ENCODE measurements around the gene PUM1. TPM values are rescaled to one million over a fixed set of nuclear protein-coding genes. Genes with fewer than 3 reads are reported as not detected.

PUM1 gene
- total RNA-seq, 1 experiment from 2014 or later, result 110 TPM

- H3K27me3 Mint-ChIP-seq (ENCODE audit: insufficient read depth, unreplicated experiment), result no peaks in the 10 kb centered on the region
- ChIA-PET POLR2A (no interaction called here), CTCF (interaction anchor here (0.5 to 0.6 kb wide), 2 partner anchors 16 to 33 kb away, joined by 3 read pairs; no protein-coding TSS in a partner anchor)
- intact Hi-C loops (cut with micrococcal nuclease), result no loop called here
- no peak overlapping the region for H3K27ac Mint-ChIP-seq (ENCODE audit: low read depth, unreplicated experiment)
- TF ChIP-seq CTCF (IDR thresholded peaks at IDR 0.05; ENCODE audit: unreplicated experiment), result no peak
- BruUV-seq (replicated peaks), result no TSS peak
- H3K36me3 Mint-ChIP-seq (ENCODE audit: insufficient read depth, unreplicated experiment), result peaks cover 94% of the 10 kb centered on the region
- H3K4me3 Mint-ChIP-seq (ENCODE audit: unreplicated experiment), result no peak overlapping the region
- no peaks in the 10 kb centered on the region for H3K9me3 Mint-ChIP-seq (ENCODE audit: unreplicated experiment)
- DNase-seq (ENCODE audit: unreplicated experiment), result no peak
- H3K4me1 Mint-ChIP-seq (ENCODE audit: insufficient read depth, unreplicated experiment), result peaks cover 22% of the 10 kb centered on the region
Measured at GRCh38 chr1:30977511-30977910, 88.0 kb downstream of the PUM1 start.

GRCh38 chr1:30977105-30977504 is 88.4 kb downstream of the PUM1 start:
- H3K36me3 Mint-ChIP-seq (ENCODE audit: insufficient read depth, unreplicated experiment), result peaks cover 97% of the 10 kb centered on the region
- ChIA-PET POLR2A (no interaction called here), CTCF (interaction anchor here (0.5 to 0.6 kb wide), 2 partner anchors 17 to 33 kb away, joined by 3 read pairs; no protein-coding TSS in a partner anchor)
- no peak for DNase-seq (ENCODE audit: unreplicated experiment)
- H3K9me3 Mint-ChIP-seq (ENCODE audit: unreplicated experiment), result no peaks in the 10 kb centered on the region
- TF ChIP-seq CTCF (IDR thresholded peaks at IDR 0.05; ENCODE audit: unreplicated experiment), result no peak
- H3K27me3 Mint-ChIP-seq (ENCODE audit: insufficient read depth, unreplicated experiment), result no peaks in the 10 kb centered on the region
- H3K27ac Mint-ChIP-seq (ENCODE audit: low read depth, unreplicated experiment), result no peak overlapping the region
- intact Hi-C loops (cut with micrococcal nuclease), result no loop called here
- H3K4me3 Mint-ChIP-seq (ENCODE audit: unreplicated experiment), result no peak overlapping the region
- BruUV-seq (replicated peaks), result no TSS peak
- peaks cover 22% of the 10 kb centered on the region for H3K4me1 Mint-ChIP-seq (ENCODE audit: insufficient read depth, unreplicated experiment)

- no peak overlapping the region for H3K27ac Mint-ChIP-seq (ENCODE audit: low read depth, unreplicated experiment)
- DNase-seq (ENCODE audit: unreplicated experiment), result no peak
- H3K27me3 Mint-ChIP-seq (ENCODE audit: insufficient read depth, unreplicated experiment), result no peaks in the 10 kb centered on the region
- no peaks in the 10 kb centered on the region for H3K9me3 Mint-ChIP-seq (ENCODE audit: unreplicated experiment)
- H3K4me1 Mint-ChIP-seq (ENCODE audit: insufficient read depth, unreplicated experiment), result peaks cover 22% of the 10 kb centered on the region
- no peak overlapping the region for H3K4me3 Mint-ChIP-seq (ENCODE audit: unreplicated experiment)
- POLR2A ChIA-PET, result interaction anchor here (1.4 kb wide), 2 partner anchors 9 to 35 kb away, joined by 3 to 9 read pairs; no protein-coding TSS in a partner anchor
- intact Hi-C loops (cut with micrococcal nuclease), result no loop called here
- TF ChIP-seq CTCF (IDR thresholded peaks at IDR 0.05; ENCODE audit: unreplicated experiment), result no peak
- peaks cover 95% of the 10 kb centered on the region for H3K36me3 Mint-ChIP-seq (ENCODE audit: insufficient read depth, unreplicated experiment)
- BruUV-seq (replicated peaks), result no TSS peak
- CTCF ChIA-PET, result interaction anchor here (1.0 kb wide), 1 partner anchor 174 kb away, joined by 3 read pairs; no protein-coding TSS in a partner anchor
Measured at GRCh38 chr1:30976143-30976542, 89.4 kb downstream of the PUM1 start.

- no peak overlapping the region for H3K27ac Mint-ChIP-seq (ENCODE audit: low read depth, unreplicated experiment)
- H3K9me3 Mint-ChIP-seq (ENCODE audit: unreplicated experiment), result no peaks in the 10 kb centered on the region
- H3K36me3 Mint-ChIP-seq (ENCODE audit: insufficient read depth, unreplicated experiment), result peaks cover 90% of the 10 kb centered on the region
- ChIA-PET POLR2A (interaction anchor here (1.4 kb wide), 1 partner anchor 34 kb away, joined by 3 read pairs; no protein-coding TSS in a partner anchor), CTCF (no interaction called here)
- H3K4me1 Mint-ChIP-seq (ENCODE audit: insufficient read depth, unreplicated experiment), result peaks cover 22% of the 10 kb centered on the region
- no peak for TF ChIP-seq CTCF (IDR thresholded peaks at IDR 0.05; ENCODE audit: unreplicated experiment)
- no peak overlapping the region for H3K4me3 Mint-ChIP-seq (ENCODE audit: unreplicated experiment)
- intact Hi-C loops (cut with micrococcal nuclease), result no loop called here
- BruUV-seq (replicated peaks), result no TSS peak
- no peak for DNase-seq (ENCODE audit: unreplicated experiment)
- no peaks in the 10 kb centered on the region for H3K27me3 Mint-ChIP-seq (ENCODE audit: insufficient read depth, unreplicated experiment)
Measured at GRCh38 chr1:30975217-30975616, 90.3 kb downstream of the PUM1 start.

Data from MCF 10A (cell line).